HG03066 (cell line): ENCODE measurements around the gene GUCY2D.

Experiments used
- ATAC-seq: cut with Tn5 transposase; IDR thresholded peaks from one replicate; pipeline ENCODE4 v1.9.1; 2021; ENCODE audit warnings: low read depth; ENCODE audit not compliant: unreplicated experiment

The GUCY2D gene

GRCh38 chr17:7989781-7990655 is 12.4 kb upstream of the GUCY2D start:
- ATAC-seq, result no peak

DNA sequence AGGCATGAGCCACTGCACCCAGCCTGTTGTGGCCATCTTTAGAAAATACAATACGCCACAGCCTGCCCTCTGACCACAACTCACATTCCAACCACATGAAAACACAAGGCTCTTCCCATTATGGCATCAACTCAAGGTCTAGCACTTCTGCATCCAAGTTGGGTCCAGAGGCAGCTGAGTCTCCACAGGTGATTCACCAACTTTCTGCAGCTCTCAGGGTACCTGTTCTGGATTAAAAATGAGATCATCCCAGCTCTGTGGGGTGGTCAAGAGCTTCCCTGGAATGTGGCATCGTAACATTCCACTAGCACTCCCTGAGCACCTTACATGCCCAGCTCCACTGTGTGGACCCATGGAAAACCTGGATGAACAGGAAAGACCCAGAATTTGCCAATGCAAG is 9.9 kb upstream of the GUCY2D start:
- ATAC-seq, result no peak

DNA sequence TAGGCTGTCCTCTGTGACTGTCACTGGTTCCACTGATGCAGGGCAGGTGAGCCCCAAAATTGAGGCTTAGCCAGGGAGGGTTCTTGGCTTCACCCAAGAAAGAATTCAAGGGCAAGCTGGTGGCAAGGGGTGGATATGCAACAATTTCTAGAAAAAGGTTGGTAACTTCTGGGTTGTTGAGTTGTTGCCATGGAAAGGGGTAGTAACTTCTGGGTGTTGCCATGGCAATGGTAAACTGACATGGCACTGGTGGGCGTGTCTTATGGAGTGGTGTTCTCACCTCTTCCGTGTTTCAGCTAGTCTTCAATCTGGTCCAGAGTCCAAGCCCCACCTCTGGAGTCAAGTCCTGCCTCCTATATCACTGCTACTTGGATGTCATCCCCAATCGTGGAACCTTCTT is 9.5 kb upstream of the GUCY2D start:
- no peak for ATAC-seq

DNA sequence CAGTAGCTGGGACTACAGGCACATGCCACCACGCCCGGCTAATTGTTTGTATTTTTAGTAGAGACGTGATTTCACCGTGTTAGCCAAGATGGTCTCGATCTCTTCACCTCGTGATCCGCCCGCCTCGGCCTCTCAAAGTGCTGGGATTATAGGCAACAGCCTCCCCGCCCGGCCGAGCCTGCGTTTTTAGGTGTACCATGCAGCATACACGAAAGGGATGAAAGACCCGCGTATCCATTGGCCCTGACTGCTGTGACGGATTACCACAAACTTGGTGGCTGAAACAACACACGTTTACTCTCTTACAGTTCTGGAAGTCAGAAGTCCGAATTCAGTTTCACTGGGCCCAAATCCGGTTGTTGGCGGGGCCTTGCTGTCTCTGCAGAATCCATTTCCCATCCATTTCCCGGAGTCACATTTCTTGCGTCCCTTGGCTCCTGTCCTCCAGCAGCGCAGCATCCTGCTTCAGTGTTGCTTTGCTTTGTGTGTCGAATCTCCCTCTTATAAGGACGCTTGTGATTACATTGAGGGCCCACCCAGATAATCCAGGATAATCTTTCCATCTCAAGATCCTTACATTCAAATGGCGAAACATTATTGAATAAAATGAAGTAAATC is 8.3 kb upstream of the GUCY2D start:
- no peak for ATAC-seq

- ATAC-seq, result no peak
Observed at GRCh38 chr17:7995724-7996123, 6.7 kb upstream of the GUCY2D start.

GRCh38 chr17:7997186-7997585 is 5.2 kb upstream of the GUCY2D start:
- ATAC-seq, result no peak

DNA sequence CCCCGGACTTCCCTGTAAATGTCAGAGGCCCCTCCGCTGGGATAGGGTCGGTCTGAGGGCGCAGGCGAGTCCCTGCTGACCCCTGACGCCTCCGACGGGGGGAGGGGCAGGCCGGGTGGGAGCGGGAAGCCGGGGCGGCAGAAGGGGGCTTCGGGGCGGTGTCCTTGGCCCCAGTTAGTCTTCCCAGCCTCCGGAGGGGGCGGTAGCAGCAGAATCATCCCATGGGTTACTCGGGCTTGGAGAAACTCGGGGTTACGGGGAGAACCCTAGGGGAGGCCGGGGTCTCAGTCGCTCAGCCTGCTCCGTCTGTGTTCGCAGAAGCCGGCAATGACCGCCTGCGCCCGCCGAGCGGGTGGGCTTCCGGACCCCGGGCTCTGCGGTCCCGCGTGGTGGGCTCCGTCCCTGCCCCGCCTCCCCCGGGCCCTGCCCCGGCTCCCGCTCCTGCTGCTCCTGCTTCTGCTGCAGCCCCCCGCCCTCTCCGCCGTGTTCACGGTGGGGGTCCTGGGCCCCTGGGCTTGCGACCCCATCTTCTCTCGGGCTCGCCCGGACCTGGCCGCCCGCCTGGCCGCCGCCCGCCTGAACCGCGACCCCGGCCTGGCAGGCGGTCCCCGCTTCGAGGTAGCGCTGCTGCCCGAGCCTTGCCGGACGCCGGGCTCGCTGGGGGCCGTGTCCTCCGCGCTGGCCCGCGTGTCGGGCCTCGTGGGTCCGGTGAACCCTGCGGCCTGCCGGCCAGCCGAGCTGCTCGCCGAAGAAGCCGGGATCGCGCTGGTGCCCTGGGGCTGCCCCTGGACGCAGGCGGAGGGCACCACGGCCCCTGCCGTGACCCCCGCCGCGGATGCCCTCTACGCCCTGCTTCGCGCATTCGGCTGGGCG is 542 bp downstream of the GUCY2D start:
- ATAC-seq, result no peak

GRCh38 chr17:8003594-8004181 is 1.3 kb downstream of the GUCY2D start:
- no peak for ATAC-seq

- ATAC-seq, result no peak
Observed at GRCh38 chr17:8004899-8005298, 2.5 kb downstream of the GUCY2D start.

DNA sequence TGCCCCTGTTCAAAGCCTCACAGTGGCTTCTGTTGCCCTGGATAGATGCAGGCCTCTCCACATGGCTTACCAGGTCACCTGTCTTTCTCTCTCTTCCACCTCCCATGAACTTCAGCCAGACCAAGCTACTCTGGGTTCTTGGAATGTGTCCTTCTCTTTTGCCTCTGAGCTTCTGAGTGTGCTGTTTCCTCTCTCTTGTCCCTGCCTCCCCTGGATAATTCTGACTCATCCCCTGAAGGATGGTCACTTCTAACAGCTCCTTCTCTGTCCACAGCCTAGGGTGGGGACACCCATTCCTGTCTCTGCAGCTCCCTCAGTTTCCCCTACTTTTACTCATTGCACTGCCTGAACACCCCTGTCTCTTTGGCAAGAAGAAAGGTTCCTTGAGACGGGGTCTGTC is 2.9 kb downstream of the GUCY2D start:
- no peak for ATAC-seq

DNA sequence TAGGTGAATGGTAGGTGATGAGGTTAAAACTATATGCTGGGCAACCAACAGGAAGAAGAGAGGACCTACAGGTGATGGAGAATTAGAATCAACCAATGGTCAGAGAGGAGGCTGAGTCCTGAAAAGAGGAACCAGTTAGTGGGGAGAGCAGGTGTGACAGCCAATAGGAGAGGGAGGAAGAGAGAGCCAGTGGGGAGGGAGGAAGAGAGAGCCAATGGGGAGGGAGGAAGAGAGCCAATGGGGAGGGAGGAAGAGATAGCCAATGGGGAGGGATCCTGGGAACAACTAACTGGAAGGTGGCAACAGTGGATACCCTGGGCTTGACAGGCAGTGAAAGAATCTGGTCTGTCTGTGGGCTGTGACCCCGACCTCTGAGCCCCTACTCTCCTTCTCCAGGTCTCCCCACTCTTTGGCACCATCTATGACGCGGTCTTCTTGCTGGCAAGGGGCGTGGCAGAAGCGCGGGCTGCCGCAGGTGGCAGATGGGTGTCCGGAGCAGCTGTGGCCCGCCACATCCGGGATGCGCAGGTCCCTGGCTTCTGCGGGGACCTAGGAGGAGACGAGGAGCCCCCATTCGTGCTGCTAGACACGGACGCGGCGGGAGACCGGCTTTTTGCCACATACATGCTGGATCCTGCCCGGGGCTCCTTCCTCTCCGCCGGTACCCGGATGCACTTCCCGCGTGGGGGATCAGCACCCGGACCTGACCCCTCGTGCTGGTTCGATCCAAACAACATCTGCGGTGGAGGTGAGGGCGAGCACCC is 3.7 kb downstream of the GUCY2D start:
- no peak for ATAC-seq

DNA sequence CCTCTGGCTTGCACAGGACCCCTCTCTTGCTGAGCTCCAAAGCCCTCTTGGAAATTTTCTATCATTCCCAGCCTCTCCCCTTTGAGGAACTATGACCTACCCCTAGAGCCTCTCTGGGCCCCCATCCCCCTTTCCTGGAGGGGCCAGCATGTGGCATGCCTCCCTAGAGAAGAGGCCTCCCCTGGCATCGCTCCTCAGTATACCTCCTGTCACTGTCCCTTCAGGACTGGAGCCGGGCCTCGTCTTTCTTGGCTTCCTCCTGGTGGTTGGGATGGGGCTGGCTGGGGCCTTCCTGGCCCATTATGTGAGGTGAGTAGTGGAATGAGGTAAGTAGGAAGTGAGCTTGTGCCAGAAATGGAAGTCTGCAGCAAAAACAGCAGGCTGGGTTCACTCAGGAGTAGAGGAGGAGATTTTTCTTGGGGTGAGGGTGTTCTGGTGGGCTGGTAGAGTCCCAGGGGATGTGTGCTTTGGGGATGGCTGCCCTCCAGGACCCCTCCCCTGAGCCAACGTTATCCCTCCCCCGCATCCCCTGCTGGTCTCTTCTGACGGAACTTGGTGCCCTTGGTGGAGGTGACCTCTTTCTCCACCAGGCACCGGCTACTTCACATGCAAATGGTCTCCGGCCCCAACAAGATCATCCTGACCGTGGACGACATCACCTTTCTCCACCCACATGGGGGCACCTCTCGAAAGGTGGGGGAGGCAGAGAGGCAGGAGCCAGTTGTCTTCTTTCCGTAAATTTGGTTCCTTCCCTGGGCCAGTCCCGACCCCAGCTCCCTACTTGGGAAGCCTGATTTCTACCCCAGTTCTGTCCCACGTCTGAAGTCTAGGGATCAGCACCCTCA is 4.6 kb downstream of the GUCY2D start:
- ATAC-seq, result no peak

DNA sequence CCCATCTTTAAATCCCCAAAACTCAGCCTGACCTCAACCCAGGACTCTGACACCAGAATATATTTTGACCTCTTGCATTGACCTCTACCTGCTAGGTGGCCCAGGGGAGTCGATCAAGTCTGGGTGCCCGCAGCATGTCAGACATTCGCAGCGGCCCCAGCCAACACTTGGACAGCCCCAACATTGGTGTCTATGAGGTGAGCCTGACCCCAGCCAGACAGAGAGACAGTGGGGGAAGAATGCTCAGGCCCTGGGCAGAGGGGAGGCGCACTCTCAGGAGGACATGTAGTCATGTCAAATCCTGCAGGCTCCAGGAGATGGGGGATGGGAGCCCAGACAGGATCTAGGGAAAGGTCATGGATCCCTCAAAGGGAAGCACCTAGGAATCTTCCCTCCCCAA is 5.4 kb downstream of the GUCY2D start:
- no peak for ATAC-seq

DNA sequence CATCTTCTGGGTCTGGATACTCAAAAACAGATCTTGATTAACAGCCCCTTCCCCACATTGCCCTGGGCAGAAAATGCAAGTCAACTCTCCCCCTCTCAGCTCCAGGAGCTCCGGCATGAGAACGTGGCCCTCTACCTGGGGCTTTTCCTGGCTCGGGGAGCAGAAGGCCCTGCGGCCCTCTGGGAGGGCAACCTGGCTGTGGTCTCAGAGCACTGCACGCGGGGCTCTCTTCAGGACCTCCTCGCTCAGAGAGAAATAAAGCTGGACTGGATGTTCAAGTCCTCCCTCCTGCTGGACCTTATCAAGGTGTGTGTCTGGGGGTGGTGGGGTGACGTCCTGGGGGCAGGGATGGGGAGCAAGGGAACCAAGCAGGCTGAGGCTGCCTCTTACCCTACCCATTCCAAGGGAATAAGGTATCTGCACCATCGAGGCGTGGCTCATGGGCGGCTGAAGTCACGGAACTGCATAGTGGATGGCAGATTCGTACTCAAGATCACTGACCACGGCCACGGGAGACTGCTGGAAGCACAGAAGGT is 9.7 kb downstream of the GUCY2D start:
- no peak for ATAC-seq

DNA sequence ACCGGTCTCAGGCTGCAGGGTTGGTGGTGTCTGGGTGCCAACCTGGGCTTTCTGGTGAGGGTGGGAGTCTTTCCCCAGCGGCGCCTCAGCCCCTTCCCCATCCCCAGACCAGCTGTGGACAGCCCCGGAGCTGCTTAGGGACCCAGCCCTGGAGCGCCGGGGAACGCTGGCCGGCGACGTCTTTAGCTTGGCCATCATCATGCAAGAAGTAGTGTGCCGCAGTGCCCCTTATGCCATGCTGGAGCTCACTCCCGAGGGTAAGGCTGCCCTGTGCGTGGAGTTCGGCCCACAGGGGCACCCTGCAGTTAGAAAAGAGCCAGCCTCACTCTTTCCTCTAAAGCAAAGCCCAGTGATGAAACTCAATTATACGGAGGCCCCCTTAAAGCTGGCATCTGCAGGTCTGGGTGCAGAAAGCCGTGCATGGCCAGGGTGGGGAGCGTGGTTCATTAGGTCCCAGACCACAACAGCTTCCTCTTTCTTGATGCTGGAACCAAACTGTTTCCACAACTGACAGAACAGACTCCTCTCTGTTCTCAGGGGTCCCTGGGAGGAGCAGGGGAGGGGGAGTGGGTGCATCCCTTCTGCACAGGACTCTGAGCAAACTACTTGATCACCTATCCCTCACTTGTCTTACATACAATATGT is 10.7 kb downstream of the GUCY2D start:
- ATAC-seq, result no peak

GRCh38 chr17:8013731-8014557 is 11.5 kb downstream of the GUCY2D start:
- ATAC-seq, result no peak

DNA sequence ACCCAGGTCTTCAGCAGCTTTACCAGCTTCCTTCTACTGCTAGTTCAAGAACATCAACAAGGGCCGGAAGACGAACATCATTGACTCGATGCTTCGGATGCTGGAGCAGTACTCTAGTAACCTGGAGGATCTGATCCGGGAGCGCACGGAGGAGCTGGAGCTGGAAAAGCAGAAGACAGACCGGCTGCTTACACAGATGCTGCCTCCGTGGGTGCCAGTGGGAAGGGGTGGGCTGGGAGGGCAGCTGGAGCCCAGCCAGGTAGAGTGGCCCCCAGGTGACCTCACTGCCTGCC is 12.1 kb downstream of the GUCY2D start:
- no peak for ATAC-seq
